HT1080 (cell line): ENCODE results near the gene SPAG6. TPM values are rescaled to one million over a fixed set of nuclear protein-coding genes. Genes with fewer than 3 reads are reported as not detected.
"Not testable (repeated sequence)": the region's sequence is repeated elsewhere in the genome, so short reads cannot be mapped to it uniquely, and the experiment has no call there.

ENCODE experiments used
- DNase-seq: peaks from one replicate; pipeline ENCODE4 v3.0.0-alpha.2; 2015; ENCODE audit warnings: low read depth
- polyA plus RNA-seq, 2 experiments: library from polyadenylated mRNA; depleted of rRNA; stranded (reverse); fragments of >200 nt; gene quantifications; 2 replicates each; pipeline ENCODE4 v1.2.3, GENCODE V29; 2015
- total RNA-seq: library from RNA; depleted of rRNA; stranded (reverse); fragments of >200 nt; shearing (Covaris generic); gene quantifications from 2 replicates; pipeline ENCODE4 v1.2.3, GENCODE V29; 2014; rRNA removed

Gene SPAG6
- not detected in 2 replicates for total RNA-seq
- polyA plus RNA-seq (2015; cell fraction: cytosol; rRNA removed) = 0.02 TPM in 1 of 2 replicates, not detected in the other
- not detected in 2 replicates for polyA plus RNA-seq (2015; cell fraction: nucleus; rRNA removed)

GRCh38 chr10:22345301-22346095 is at the start of gene SPAG6:
Gene SPAG6 (plus strand): TSS chr10:22345496. CDS start chr10:22345612, 116 bp downstream.
- no peak for DNase-seq

GRCh38 chr10:22301193-22301592 is 44.1 kb upstream of the SPAG6 start:
- no peak for DNase-seq

GRCh38 chr10:22303461-22303860 is 41.8 kb upstream of the SPAG6 start:
- DNase-seq = no peak

- no peak for DNase-seq
Observed at GRCh38 chr10:22305721-22306120, 39.6 kb upstream of the SPAG6 start.

GRCh38 chr10:22308390-22308789 is 36.9 kb upstream of the SPAG6 start:
- DNase-seq = peak; percentile 70

- DNase-seq = no peak
Observed at GRCh38 chr10:22309180-22310000, 35.9 kb upstream of the SPAG6 start.

GRCh38 chr10:22310012-22310411 is 35.3 kb upstream of the SPAG6 start:
- not testable (repeated sequence) for DNase-seq

GRCh38 chr10:22310928-22311327 is 34.4 kb upstream of the SPAG6 start:
- no peak for DNase-seq

GRCh38 chr10:22314852-22315251 is 30.4 kb upstream of the SPAG6 start:
- DNase-seq = no peak

- peak; percentile 39 for DNase-seq
Observed at GRCh38 chr10:22315455-22316285, 29.6 kb upstream of the SPAG6 start.

GRCh38 chr10:22316286-22317075 is 28.8 kb upstream of the SPAG6 start, which contains the start of gene COMMD3:
Gene COMMD3 (plus strand): TSS chr10:22316388. CDS start chr10:22316418, 30 bp downstream.
- peak; percentile 72 for DNase-seq

GRCh38 chr10:22317076-22317370 is 28.3 kb upstream of the SPAG6 start:
- no peak for DNase-seq

- no peak for DNase-seq
Observed at GRCh38 chr10:22317771-22318565, 27.3 kb upstream of the SPAG6 start.

- DNase-seq = no peak
Observed at GRCh38 chr10:22318772-22319171, 26.5 kb upstream of the SPAG6 start.

- DNase-seq = no peak
Observed at GRCh38 chr10:22319547-22319979, 25.7 kb upstream of the SPAG6 start.

GRCh38 chr10:22319980-22320558 is 25.2 kb upstream of the SPAG6 start:
- DNase-seq = no peak

- DNase-seq = no peak
Observed at GRCh38 chr10:22320591-22321155, 24.6 kb upstream of the SPAG6 start, which contains the start of gene BMI1. Gene BMI1 (plus strand): TSS chr10:22321099. CDS start chr10:22326450, 5,351 bp downstream.

- DNase-seq = peak; percentile 72
Observed at GRCh38 chr10:22321156-22321923, 24.0 kb upstream of the SPAG6 start.
